Spinal cord (tissue), 10 donors: Measurements from ENCODE around the gene SPTBN4. TPM values are rescaled to one million over a fixed set of nuclear protein-coding genes. Genes with fewer than 3 reads are reported as not detected.
A peak's percentile ranks its signal among the peaks of the same experiment; 100 is the strongest.

Source experiments
- DNase-seq, 6 donors: peaks; one replicate each; pipeline versions ENCODE4 v3.0.0 to v3.0.0-alpha.2; 2013 to 2015; ENCODE audit warnings: low spot score in 6 of 6, low read depth in 4 of 6
- H3K27ac ChIP-seq: one replicate; pipeline ENCODE4 v1.5.1; 2013; ENCODE audit warnings: low read depth, low read length, control low read depth
- H3K27me3 ChIP-seq: one replicate; pipeline ENCODE4 v1.6.1; 2013; ENCODE audit warnings: low read length; ENCODE audit not compliant: control insufficient read depth, insufficient read depth
- H3K36me3 ChIP-seq: one replicate; pipeline ENCODE4 v1.6.1; 2013; ENCODE audit warnings: low read length; ENCODE audit not compliant: control insufficient read depth, insufficient read depth
- H3K4me1 ChIP-seq: one replicate; pipeline ENCODE4 v1.6.1; 2013; ENCODE audit warnings: low read length; ENCODE audit not compliant: control insufficient read depth, insufficient read depth
- H3K4me3 ChIP-seq: one replicate; pipeline ENCODE4 v1.5.1; 2013; ENCODE audit warnings: low read depth, low read length, control low read depth
- H3K9me3 ChIP-seq: one replicate; pipeline ENCODE4 v1.6.1; 2013; ENCODE audit warnings: low read length; ENCODE audit not compliant: control insufficient read depth, insufficient read depth
- WGBS: methylation state at CpG from one replicate; pipeline ENCODE4 v1.1.5; 2013; ENCODE audit warnings: missing lambda C conversion rate; ENCODE audit not compliant: insufficient coverage; 5-methylcytosine and 5-hydroxymethylcytosine counted together
- polyA plus RNA-seq, 2 donors: library from polyadenylated mRNA; unstranded; fragments of 120-200 nt; gene quantifications; one replicate each; pipeline ENCODE4 v1.2.1, GENCODE V29; 2013; ENCODE audit not compliant: insufficient read length in 2 of 2
- total RNA-seq, 2 donors: library from RNA; depleted of rRNA in 1 of 2; stranded (reverse); fragments of 120-200 nt in 1 of 2; fragments of >200 nt in 1 of 2; gene quantifications; one replicate each; pipeline versions ENCODE4 v1.2.3 to v1.2.4, GENCODE V29; 2013 to 2014
- donor health status: healthy.

The SPTBN4 gene
- total and polyA plus RNA-seq, 4 donors: 13.9 to 43.8 (median 28.1) TPM

GRCh38 chr19:40603071-40603388, 136.2 kb downstream of the SPTBN4 start:
- H3K4me3 ChIP-seq: peak overlapping the region; percentile 48
- no CpG with 5 or more reads among the region's 2 CpGs for WGBS
- H3K9me3 ChIP-seq: no peaks in the 10 kb centered on the region
- H3K36me3 ChIP-seq: peaks cover 25% of the 10 kb centered on the region
- peaks cover 73% of the 10 kb centered on the region for H3K4me1 ChIP-seq
- peak overlapping the region; percentile 92 for H3K27ac ChIP-seq
- peaks cover 85% of the 10 kb centered on the region for H3K27me3 ChIP-seq
- no peak for DNase-seq

GRCh38 chr19:40603389-40604170, 136.8 kb downstream of the SPTBN4 start:
- WGBS: 4% methylated on average over 41 of the region's 43 CpGs
- Histone ChIP-seq H3K27me3 (peaks cover 85% of the 10 kb centered on the region), H3K4me3 (peak overlapping the region; percentile 45), H3K9me3 (no peaks in the 10 kb centered on the region), H3K36me3 (peaks cover 30% of the 10 kb centered on the region), H3K27ac (peak overlapping the region; percentile 92), H3K4me1 (peaks cover 68% of the 10 kb centered on the region)
- peak in 4 of 6 donors; percentile 55 to 95 (median 80) for DNase-seq

DNA sequence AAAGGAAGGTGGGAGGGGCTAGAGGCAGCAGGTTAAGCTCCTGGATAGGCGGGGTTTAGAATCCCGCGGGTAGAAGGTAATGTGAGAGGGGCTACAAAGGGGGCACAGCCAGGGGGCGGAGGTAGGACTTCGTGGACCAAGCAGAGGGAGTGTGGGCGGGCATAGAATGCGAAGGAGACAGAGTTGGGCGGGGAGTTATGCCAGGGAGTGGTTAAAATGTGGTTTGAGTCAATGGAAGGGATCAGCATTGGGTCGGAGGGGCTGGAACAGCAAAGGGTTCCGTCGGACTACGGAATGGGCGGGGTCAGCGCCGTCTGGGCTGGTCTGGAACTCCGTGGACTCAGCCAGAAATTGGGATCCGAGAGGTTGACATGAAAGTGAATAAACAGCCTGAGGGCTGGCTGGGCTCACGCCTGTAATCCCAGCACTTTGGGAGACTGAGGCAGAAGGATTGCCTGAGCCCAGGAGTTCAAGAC, 137.4 kb downstream of the SPTBN4 start:
- Histone ChIP-seq H3K27me3 (peaks cover 85% of the 10 kb centered on the region), H3K27ac (peak overlapping the region; percentile 92), H3K4me3 (peak overlapping the region; percentile 21), H3K36me3 (peaks cover 30% of the 10 kb centered on the region), H3K4me1 (peaks cover 62% of the 10 kb centered on the region), H3K9me3 (no peaks in the 10 kb centered on the region)
- no peak for DNase-seq
- 6% methylated on average over 18 of the region's 18 CpGs for WGBS

- Histone ChIP-seq H3K36me3 (peaks cover 26% of the 10 kb centered on the region), H3K27me3 (peaks cover 85% of the 10 kb centered on the region), H3K9me3 (no peaks in the 10 kb centered on the region), H3K27ac (no peak overlapping the region), H3K4me3 (no peak overlapping the region), H3K4me1 (peaks cover 63% of the 10 kb centered on the region)
- DNase-seq: no peak
- 27% methylated on average over 29 of the region's 29 CpGs for WGBS
Observed at GRCh38 chr19:40604647-40605215, 137.9 kb downstream of the SPTBN4 start.

DNA sequence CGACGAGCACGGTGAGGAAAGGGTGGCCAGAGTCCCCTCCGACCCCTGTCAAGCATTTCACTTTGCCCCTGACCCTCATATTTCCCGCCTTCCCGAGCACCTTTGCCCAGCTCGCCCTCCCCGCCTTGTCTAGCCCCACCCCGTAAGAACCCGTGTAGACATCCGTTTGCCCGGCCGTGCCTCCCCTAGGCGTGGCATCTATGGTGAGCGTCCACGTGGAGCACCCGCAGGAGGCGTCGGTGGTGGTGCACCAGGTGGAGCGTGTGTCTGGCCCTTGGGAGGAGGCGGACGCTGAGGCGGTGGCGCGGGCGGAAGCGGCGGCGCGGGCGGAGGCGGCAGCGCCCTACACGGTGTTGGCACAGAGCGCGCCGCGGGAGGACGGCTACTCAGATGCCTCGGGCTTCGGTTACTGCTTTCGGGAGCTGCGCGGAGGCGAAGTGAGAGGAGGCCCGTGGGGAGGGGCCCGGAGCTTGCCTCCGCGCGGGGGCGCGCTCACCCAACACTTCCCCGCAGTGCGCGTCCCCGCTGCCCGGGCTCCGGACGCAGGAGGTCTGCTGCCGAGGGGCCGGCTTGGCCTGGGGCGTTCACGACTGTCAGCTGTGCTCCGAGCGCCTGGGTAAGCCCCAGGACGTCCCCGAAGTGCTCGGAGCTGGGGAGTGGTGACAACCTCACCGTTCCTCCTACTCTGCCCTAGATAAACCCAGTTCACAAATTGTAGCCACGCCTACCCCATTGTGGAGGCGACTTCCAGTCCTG, 138.6 kb downstream of the SPTBN4 start:
- Histone ChIP-seq H3K9me3 (no peaks in the 10 kb centered on the region), H3K27me3 (peaks cover 85% of the 10 kb centered on the region), H3K27ac (no peak overlapping the region), H3K4me3 (no peak overlapping the region), H3K36me3 (peaks cover 20% of the 10 kb centered on the region), H3K4me1 (peaks cover 63% of the 10 kb centered on the region)
- DNase-seq: peak in 2 of 6 donors; percentile 44 to 71
- 3% methylated on average over 71 of the region's 71 CpGs for WGBS

DNA sequence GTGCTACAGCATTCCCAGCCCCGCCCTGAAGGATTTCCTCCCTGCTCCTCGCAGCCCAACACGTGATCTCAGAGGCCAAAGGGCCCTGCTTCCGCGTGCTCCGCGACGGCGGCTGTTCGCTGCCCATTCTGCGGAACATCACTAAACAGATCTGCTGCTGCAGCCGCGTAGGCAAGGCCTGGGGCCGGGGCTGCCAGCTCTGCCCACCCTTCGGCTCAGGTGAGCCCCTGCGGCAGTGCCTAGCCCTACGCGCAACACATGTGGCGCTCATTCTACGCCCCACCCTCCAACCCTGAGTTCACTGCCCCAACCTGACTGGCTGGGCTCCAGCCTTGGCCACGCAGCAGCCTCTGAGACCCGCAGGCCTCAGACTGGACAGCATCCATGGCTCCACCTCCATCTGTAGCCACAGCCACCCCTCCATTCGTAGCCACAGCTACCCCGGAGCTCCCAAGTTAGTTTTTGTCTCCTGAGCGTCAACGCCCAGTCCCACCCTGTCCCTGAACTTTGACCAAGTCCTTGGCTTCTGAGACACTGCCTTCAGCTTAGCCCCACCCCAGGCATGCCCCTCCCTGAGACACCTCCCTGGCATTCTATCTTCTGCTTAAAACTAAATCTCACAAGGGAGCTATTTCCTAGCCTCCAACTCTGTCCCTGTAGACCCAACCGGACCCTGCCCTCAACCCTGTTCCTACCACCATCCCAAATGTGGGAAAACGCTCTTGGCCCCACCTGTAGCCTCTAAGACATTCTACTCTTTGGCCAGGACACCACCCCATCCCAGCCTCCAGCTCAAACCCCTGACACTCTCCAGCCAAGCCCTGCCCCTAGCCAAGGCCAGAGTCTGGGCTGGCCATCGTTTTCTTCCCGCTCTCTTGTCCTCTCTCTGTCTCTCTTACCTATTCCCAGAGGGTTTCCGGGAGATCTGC, 140.8 kb downstream of the SPTBN4 start:
- Histone ChIP-seq H3K36me3 (peaks cover 19% of the 10 kb centered on the region), H3K4me3 (no peak overlapping the region), H3K4me1 (peaks cover 47% of the 10 kb centered on the region), H3K27ac (no peak overlapping the region), H3K27me3 (peaks cover 81% of the 10 kb centered on the region), H3K9me3 (no peaks in the 10 kb centered on the region)
- WGBS: 64% methylated on average over 31 of the region's 31 CpGs
- DNase-seq: no peak

GRCh38 chr19:40608240-40608621, 141.4 kb downstream of the SPTBN4 start:
- DNase-seq: no peak
- Histone ChIP-seq H3K27ac (no peak overlapping the region), H3K9me3 (no peaks in the 10 kb centered on the region), H3K4me3 (no peak overlapping the region), H3K4me1 (peaks cover 47% of the 10 kb centered on the region), H3K27me3 (peaks cover 82% of the 10 kb centered on the region), H3K36me3 (peaks cover 23% of the 10 kb centered on the region)
- 94% methylated on average over 13 of the region's 14 CpGs for WGBS

DNA sequence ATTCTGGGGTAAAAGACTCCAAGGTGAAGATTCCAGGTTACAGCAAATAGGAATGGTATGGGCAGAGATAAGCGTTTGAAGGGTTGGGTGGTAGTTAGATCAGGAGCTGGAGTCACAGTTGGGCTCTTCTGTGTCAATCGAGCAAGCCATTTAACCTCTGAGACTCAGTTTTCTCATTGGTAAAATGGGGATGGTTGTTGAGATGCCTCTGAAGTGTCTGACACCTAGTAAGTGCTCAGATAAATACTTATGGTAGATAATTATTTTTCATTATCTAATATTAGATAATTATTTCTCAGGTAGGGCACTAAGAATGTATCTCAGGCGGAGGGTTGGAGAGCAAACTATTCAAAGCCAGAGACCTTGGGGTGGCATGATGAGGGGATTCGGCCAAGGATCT, 142.2 kb downstream of the SPTBN4 start:
- no peak for DNase-seq
- no peak overlapping the region for H3K27ac ChIP-seq
- peak overlapping the region; percentile 28 for H3K4me3 ChIP-seq
- WGBS: 74% methylated on average over 3 of the region's 4 CpGs
- H3K27me3 ChIP-seq: peaks cover 85% of the 10 kb centered on the region
- H3K9me3 ChIP-seq: no peaks in the 10 kb centered on the region
- peaks cover 23% of the 10 kb centered on the region for H3K36me3 ChIP-seq
- peaks cover 48% of the 10 kb centered on the region for H3K4me1 ChIP-seq
